Neural crest cell (in vitro differentiated cells): ENCODE measurements around the gene RNF32. TPM values are rescaled to one million over a fixed set of nuclear protein-coding genes. Genes with fewer than 3 reads are reported as not detected.

Source experiments
- DNase-seq: peaks from one replicate; pipeline ENCODE4 v3.0.0; 2021; ENCODE audit warnings: low read depth, mixed read lengths, low spot score
- H3K27ac Mint-ChIP-seq: one replicate; pipeline ENCODE4 v1.8.0; 2021; ENCODE audit warnings: mild to moderate bottlenecking, mixed read lengths; ENCODE audit not compliant: unreplicated experiment
- H3K27me3 Mint-ChIP-seq: 2 replicates; pipeline ENCODE4 v1.8.0; 2021; ENCODE audit warnings: low read depth, mild to moderate bottlenecking, mixed read lengths
- H3K36me3 Mint-ChIP-seq: 2 replicates; pipeline ENCODE4 v1.8.0; 2021; ENCODE audit warnings: low read depth, mild to moderate bottlenecking, mixed read lengths
- H3K4me1 Mint-ChIP-seq: 2 replicates; pipeline ENCODE4 v1.8.0; 2021; ENCODE audit warnings: mixed read lengths
- H3K4me3 Mint-ChIP-seq: one replicate; pipeline ENCODE4 v1.8.0; 2021; ENCODE audit warnings: mild to moderate bottlenecking, mixed read lengths
- H3K9me3 Mint-ChIP-seq: 2 replicates; pipeline ENCODE4 v1.8.0; 2021; ENCODE audit warnings: mixed read lengths
- total RNA-seq: library from RNA; stranded (reverse); gene quantifications from 2 replicates; pipeline ENCODE4 v1.2.1, GENCODE V29; 2021
- TF ChIP-seq, protein P1 (sequence below): fragments of 200-600 bp; sonication (generic); conservative IDR thresholded peaks from 2 replicates; pipeline ENCODE4 v1.5.0; 2021; ENCODE audit warnings: antibody characterized with exemption, mild to moderate bottlenecking

The RNF32 gene
- total RNA-seq, 1 donor from 2014 or later: 1.4 TPM

DNA sequence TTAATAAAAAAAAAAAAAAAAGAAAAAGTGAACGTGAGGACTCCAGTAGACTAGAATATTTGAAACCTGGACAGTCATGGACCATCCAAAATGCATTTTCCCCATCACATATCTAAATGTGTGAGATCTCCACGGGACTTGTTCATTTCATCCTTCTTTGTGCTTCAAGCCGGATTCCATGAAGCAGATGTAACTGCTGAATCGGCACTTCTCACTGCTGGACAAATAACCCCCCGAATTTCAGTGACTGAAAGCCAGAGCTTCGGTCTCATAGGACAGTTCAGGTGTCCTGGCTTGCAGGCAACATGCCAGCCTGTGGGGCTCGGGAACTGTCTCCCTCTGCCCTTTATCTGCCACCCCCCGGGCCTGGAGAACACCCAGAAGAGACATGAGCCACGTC is 33.3 kb downstream of the RNF32 start:
- Mint-ChIP-seq H3K4me1 (no peaks in the 10 kb centered on the region), H3K27ac (no peak overlapping the region), H3K9me3 (no peaks in the 10 kb centered on the region), H3K36me3 (peaks cover 3% of the 10 kb centered on the region), H3K27me3 (no peaks in the 10 kb centered on the region), H3K4me3 (no peak overlapping the region)
- TF ChIP-seq, protein P1, sequence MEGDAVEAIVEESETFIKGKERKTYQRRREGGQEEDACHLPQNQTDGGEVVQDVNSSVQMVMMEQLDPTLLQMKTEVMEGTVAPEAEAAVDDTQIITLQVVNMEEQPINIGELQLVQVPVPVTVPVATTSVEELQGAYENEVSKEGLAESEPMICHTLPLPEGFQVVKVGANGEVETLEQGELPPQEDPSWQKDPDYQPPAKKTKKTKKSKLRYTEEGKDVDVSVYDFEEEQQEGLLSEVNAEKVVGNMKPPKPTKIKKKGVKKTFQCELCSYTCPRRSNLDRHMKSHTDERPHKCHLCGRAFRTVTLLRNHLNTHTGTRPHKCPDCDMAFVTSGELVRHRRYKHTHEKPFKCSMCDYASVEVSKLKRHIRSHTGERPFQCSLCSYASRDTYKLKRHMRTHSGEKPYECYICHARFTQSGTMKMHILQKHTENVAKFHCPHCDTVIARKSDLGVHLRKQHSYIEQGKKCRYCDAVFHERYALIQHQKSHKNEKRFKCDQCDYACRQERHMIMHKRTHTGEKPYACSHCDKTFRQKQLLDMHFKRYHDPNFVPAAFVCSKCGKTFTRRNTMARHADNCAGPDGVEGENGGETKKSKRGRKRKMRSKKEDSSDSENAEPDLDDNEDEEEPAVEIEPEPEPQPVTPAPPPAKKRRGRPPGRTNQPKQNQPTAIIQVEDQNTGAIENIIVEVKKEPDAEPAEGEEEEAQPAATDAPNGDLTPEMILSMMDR: no peak
- DNase-seq: no peak

DNA sequence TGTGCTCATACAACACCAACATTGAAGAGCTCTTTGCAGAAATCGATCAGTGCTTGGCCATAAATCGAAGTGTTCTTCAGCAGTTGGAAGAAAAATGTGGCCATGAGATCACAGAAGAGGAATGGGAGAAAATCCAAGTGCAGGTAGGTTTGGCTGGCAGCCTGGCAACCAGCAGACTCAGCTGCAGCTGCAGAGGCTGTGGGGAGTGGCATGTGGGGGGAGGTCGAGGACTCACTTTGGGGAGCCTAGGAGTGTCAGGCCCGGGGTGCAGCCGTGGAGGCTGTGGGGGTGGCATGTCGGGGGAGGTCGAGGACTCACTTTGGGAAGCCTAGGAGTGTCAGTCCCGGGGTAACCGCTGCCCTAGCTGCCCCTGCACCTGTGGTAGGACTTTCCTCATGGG is 35.1 kb downstream of the RNF32 start:
- H3K9me3 Mint-ChIP-seq: no peaks in the 10 kb centered on the region
- H3K36me3 Mint-ChIP-seq: peaks cover 5% of the 10 kb centered on the region
- no peak for DNase-seq
- H3K4me1 Mint-ChIP-seq: no peaks in the 10 kb centered on the region
- TF ChIP-seq, protein P1: no peak
- no peak overlapping the region for H3K27ac Mint-ChIP-seq
- no peaks in the 10 kb centered on the region for H3K27me3 Mint-ChIP-seq
- no peak overlapping the region for H3K4me3 Mint-ChIP-seq

DNA sequence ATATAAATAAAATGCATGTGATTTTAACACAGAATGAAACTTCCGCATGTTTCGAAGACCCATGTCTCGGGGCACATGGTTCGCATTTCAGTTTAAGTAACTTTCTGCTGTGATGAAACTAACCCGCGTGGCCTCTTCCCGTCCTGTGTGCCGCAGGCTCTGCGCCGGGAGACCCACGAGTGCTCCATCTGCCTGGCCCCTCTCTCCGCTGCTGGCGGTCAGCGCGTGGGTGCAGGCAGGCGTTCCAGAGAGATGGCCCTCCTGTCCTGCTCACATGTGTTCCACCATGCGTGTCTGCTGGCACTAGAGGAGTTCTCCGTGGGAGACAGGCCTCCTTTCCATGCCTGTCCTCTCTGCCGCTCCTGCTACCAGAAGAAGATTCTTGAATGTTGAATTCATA is 35.7 kb downstream of the RNF32 start:
- TF ChIP-seq, protein P1: no peak
- no peak overlapping the region for H3K27ac Mint-ChIP-seq
- H3K4me3 Mint-ChIP-seq: no peak overlapping the region

DNA sequence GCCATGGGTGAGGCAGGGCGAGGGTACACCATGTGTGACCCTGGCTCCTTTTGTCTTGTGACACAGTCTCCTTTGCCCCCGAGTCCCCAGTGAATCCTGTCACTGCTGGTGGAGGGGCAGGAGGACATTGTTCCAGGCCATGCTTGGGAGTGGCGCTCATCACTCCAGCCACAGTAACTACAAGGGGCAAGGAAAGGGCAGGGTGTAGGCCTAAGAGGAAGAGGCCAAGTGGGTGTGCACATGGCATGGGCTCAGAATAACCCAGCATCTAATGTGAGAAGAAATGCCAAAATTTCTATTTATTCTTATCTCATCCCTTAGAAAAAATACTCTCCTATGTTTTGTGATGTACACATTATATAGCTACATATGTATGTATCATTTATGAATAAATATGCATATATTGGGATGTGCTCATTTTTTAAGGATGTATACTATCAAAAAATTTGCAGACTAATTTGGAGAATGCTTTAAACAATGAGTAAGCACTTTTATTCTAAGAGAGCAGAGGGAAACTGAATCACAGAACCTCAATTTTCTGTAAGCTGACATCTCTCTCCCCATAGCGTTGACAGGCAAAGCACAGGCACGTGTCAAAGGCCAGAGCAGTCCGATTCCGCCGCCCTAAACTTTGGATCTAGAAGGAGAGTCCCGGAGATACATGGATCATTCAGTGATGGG is 36.9 kb downstream of the RNF32 start:
- Mint-ChIP-seq H3K4me1 (no peaks in the 10 kb centered on the region), H3K27ac (no peak overlapping the region), H3K4me3 (no peak overlapping the region), H3K36me3 (peaks cover 5% of the 10 kb centered on the region), H3K9me3 (no peaks in the 10 kb centered on the region), H3K27me3 (no peaks in the 10 kb centered on the region)
- no peak for DNase-seq
- TF ChIP-seq, protein P1: no peak

More for the DNA sequence above, 35.7 kb downstream of the RNF32 start:
- H3K36me3 Mint-ChIP-seq: peaks cover 5% of the 10 kb centered on the region
- H3K4me1 Mint-ChIP-seq: no peaks in the 10 kb centered on the region
- H3K27me3 Mint-ChIP-seq: no peaks in the 10 kb centered on the region
- DNase-seq: no peak
- no peaks in the 10 kb centered on the region for H3K9me3 Mint-ChIP-seq

DNA sequence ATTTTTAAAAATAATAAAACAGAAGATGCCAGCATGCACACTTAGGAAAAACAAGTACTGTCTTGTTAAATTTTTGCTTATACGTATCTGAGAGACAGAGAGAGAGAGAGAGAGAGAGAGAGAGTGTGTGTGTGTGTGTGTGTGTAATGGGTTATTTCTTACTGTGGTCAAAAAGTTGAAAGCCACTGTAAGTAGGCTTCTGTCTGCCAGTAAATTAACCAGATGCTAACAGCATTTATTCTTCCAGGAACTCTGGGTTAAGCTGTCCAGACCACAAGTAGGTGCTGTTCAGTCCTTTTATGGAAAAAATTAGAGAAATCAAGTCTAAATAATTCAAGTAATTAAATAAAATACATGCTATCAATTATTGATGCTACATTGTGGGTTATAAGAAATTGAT is 39.7 kb downstream of the RNF32 start:
- Mint-ChIP-seq H3K27ac (no peak overlapping the region), H3K4me1 (no peaks in the 10 kb centered on the region), H3K9me3 (no peaks in the 10 kb centered on the region), H3K27me3 (no peaks in the 10 kb centered on the region), H3K4me3 (no peak overlapping the region), H3K36me3 (peaks cover 5% of the 10 kb centered on the region)
- no peak for DNase-seq
- TF ChIP-seq, protein P1: no peak
